K562 (cell line): ENCODE results near the gene PKIB. TPM values are rescaled to one million over a fixed set of nuclear protein-coding genes. Genes with fewer than 3 reads are reported as not detected.
A peak's percentile ranks its signal among the peaks of the same experiment; 100 is the strongest.

Experiments used
- ATAC-seq: fragments of 200-7000 bp; cut with Tn5 transposase; 3 replicates; pipeline ENCODE4 v1.9.1; 2020; ENCODE audit warnings: moderate library complexity
- BruUV-seq: library from RNA; stranded (reverse); fragments of 400-500 nt; replicated peaks from 2 replicates; lab custom pipeline; 2021; lab: Mats Ljungman, UMichigan
- CTCF ChIA-PET: fragments of 300-600 bp; formaldehyde crosslinking; extraction: SDS; loops from one replicate; lab custom pipeline; 2021; ENCODE audit warnings: low intra/inter-chr PET ratio; lab: Yijun Ruan, JAX
- POLR2A ChIA-PET: fragments of 300-600, 350-650 bp; sonication (Branson Sonifier 250); formaldehyde crosslinking; extraction: SDS; loops from one replicate; lab custom pipeline; 2021; ENCODE audit warnings: antibody characterized with exemption, inconsistent platforms; lab: Yijun Ruan, JAX
- DNase-seq, 4 experiments: peaks; one replicate each; pipeline versions ENCODE4 v3.0.0 to v3.0.0-alpha.2; 2011 to 2018; ENCODE audit warnings: low spot score in 3 of 4, mixed read lengths in 3 of 4; ENCODE audit errors: extremely low read depth in 1 of 4
- FAIRE-seq: peaks from 2 replicates; lab custom pipeline; 2011; peaks lifted over from hg19 to GRCh38; lab: Jason Lieb, UNC
- H2AFZ ChIP-seq: 2 replicates; pipeline ENCODE4 v1.6.0; 2011; ENCODE audit warnings: low read depth, low read length, control low read depth, inconsistent platforms
- H3K27ac ChIP-seq: fragments of 200-600 bp; 3 replicates; pipeline ENCODE4 v1.8.0; 2011; ENCODE audit warnings: low read depth, mild to moderate bottlenecking, control low read depth, inconsistent platforms, low read length, moderate library complexity, mixed read lengths; ENCODE audit errors: extremely low read depth
- H3K27me3 ChIP-seq, 2 experiments: fragments of 300-600 bp in 1 of 2; 2 replicates in 1 of 2; 3 replicates in 1 of 2; pipeline versions ENCODE4 v1.6.0 to v1.8.0; 2011; ENCODE audit warnings: inconsistent platforms in 2 of 2, low read length in 2 of 2, mild to moderate bottlenecking in 1 of 2, mixed read lengths in 1 of 2, moderate library complexity in 1 of 2; ENCODE audit not compliant: control insufficient read depth in 2 of 2, insufficient read depth in 2 of 2
- H3K36me3 ChIP-seq: fragments of 300-600 bp; 3 replicates; pipeline ENCODE4 v1.8.0; 2011; ENCODE audit warnings: mild to moderate bottlenecking, low read length, inconsistent platforms; ENCODE audit not compliant: control insufficient read depth, insufficient read depth
- H3K4me1 ChIP-seq, 2 experiments: fragments of 200-600 bp in 1 of 2; replicated peaks in 1 of 2; 2 replicates in 1 of 2; 3 replicates in 1 of 2; pipeline versions ENCODE4 v1.5.1 to v1.8.0; 2011; ENCODE audit warnings: inconsistent platforms in 2 of 2, low read length in 2 of 2, mild to moderate bottlenecking in 1 of 2, mixed read lengths in 1 of 2, moderate library complexity in 1 of 2; ENCODE audit not compliant: control insufficient read depth in 2 of 2, insufficient read depth in 2 of 2
- H3K4me2 ChIP-seq: 2 replicates; pipeline ENCODE4 v1.6.1; 2011; ENCODE audit warnings: low read length, control low read depth, inconsistent platforms, mixed read lengths; ENCODE audit not compliant: insufficient read depth
- H3K4me3 ChIP-seq: fragments of 200-600 bp; sonication (generic), shearing (Covaris generic); 2 replicates; pipeline ENCODE4 v1.5.1; 2016; ENCODE audit warnings: control low read depth, inconsistent platforms
- H3K79me2 ChIP-seq: fragments of 200-600 bp; 3 replicates; pipeline ENCODE4 v1.8.0; 2011; ENCODE audit warnings: low read length, inconsistent platforms; ENCODE audit not compliant: control insufficient read depth, insufficient read depth
- H3K9ac ChIP-seq, 2 experiments: 2 replicates each; pipeline versions ENCODE4 v1.6.0 to v1.6.1; 2011; ENCODE audit warnings: low read depth in 2 of 2, low read length in 2 of 2, control low read depth in 1 of 2, inconsistent platforms in 1 of 2, mild to moderate bottlenecking in 1 of 2, mixed read lengths in 1 of 2; ENCODE audit not compliant: insufficient read depth in 1 of 2
- H3K9me1 ChIP-seq: one replicate; pipeline ENCODE4 v1.6.0; 2011; ENCODE audit warnings: inconsistent platforms, mild to moderate bottlenecking, low read length, moderate library complexity; ENCODE audit not compliant: control insufficient read depth, insufficient read depth
- H3K9me3 ChIP-seq: replicated peaks from 2 replicates; pipeline ENCODE4 v1.5.1; 2011; ENCODE audit warnings: low read depth, low read length, inconsistent platforms; ENCODE audit not compliant: control insufficient read depth, insufficient read depth
- H4K20me1 ChIP-seq: replicated peaks from 2 replicates; pipeline ENCODE4 v1.6.1; 2011; ENCODE audit warnings: low read length, inconsistent platforms, mixed read lengths; ENCODE audit not compliant: control insufficient read depth, insufficient read depth
- CEBPB ChIP-seq: fragments of 450-650 bp; IDR thresholded peaks from 2 replicates; pipeline ENCODE4 v1.6.1; 2016; ENCODE audit warnings: missing genetic modification characterization, missing compliant biosample characterization
- CEBPG ChIP-seq, 3 experiments: fragments of 200-800 bp in 1 of 3; sonication (Bioruptor generic) in 1 of 3; sonication (generic) in 1 of 3; formaldehyde crosslinking in 1 of 3; IDR thresholded peaks in 2 of 3; conservative IDR thresholded peaks in 1 of 3; 2 replicates each; pipeline versions ENCODE4 v1.6.1 to v1.8.0; 2016 to 2022; ENCODE audit warnings: missing compliant biosample characterization in 2 of 3, missing genetic modification characterization in 2 of 3, mild to moderate bottlenecking in 1 of 3, missing genetic modification reagents in 1 of 3
- FOS ChIP-seq: IDR thresholded peaks from 3 replicates; pipeline ENCODE4 v1.6.1; 2011; ENCODE audit not compliant: insufficient read length; ENCODE audit errors: extremely low read depth
- ZNF444 ChIP-seq: fragments of 250-450 bp; sonication (Bioruptor Pico); IDR thresholded peaks from 2 replicates; pipeline ENCODE4 v1.4.0; 2020; ENCODE audit warnings: mild to moderate bottlenecking, moderate library complexity
- WGBS: fragments of 100-300 bp; shearing (Covaris generic); methylation state at CpG from one replicate; pipeline ENCODE4 v1.1.6; 2016; ENCODE audit warnings: low coverage, mixed read lengths; ENCODE audit not compliant: insufficient coverage; ENCODE audit errors: missing lambda C conversion rate; 5-methylcytosine and 5-hydroxymethylcytosine counted together
- in situ Hi-C: fragments of 300-500 bp; cut with MboI; formaldehyde crosslinking; loops from 4 replicates; pipeline ENCODE4 v1.15.0; 2018; ENCODE audit warnings: inconsistent platforms, mixed read lengths
- intact Hi-C: fragments of 100-400 bp; cut with micrococcal nuclease; formaldehyde crosslinking; loops from 2 replicates; pipeline ENCODE4 v1.14.2; 2022
- polyA plus RNA-seq, 8 experiments: library from polyadenylated mRNA; depleted of rRNA in 4 of 8; stranded (reverse) in 5 of 8; unstranded in 3 of 8; fragments of >200 nt; fragmentation: Nextera tagmentation in 2 of 8; fragmentation: Illumina TruSeq in 1 of 8; extraction: Ambion mirVana in 2 of 8; extraction: Trizol in 1 of 8; gene quantifications; 2 replicates each; pipeline versions ENCODE4 v1.2.1 to v1.2.3, GENCODE V29; 2011 to 2014; ENCODE audit warnings: inconsistent platforms in 1 of 8, missing spikeins in 1 of 8
- total RNA-seq, 7 experiments: library from RNA; depleted of rRNA in 6 of 7; stranded (reverse); fragments of >200 nt in 6 of 7; fragmentation: Illumina TruSeq in 2 of 7; extraction: Trizol in 2 of 7; gene quantifications; 2 replicates each; pipeline versions ENCODE4 v1.2.1 to v1.2.3, GENCODE V29; 2011 to 2021; ENCODE audit warnings: low replicate concordance in 1 of 7
- TF ChIP-seq, protein P1 (sequence below): fragments of 250-450 bp; sonication (Bioruptor Pico); IDR thresholded peaks from 2 replicates; pipeline ENCODE4 v1.4.0; 2020
- TF ChIP-seq, protein P2 (sequence below): fragments of 450-650 bp; IDR thresholded peaks from 2 replicates; pipeline ENCODE4 v1.6.1; 2016; ENCODE audit warnings: low read depth, mild to moderate bottlenecking, moderate library complexity

The PKIB gene
- total and polyA plus RNA-seq, 9 of the 15 experiments (the other 6 are each of a cell fraction or from before 2014, with no cell fraction given): 14.8 to 37.5 (median 27.4) TPM

DNA sequence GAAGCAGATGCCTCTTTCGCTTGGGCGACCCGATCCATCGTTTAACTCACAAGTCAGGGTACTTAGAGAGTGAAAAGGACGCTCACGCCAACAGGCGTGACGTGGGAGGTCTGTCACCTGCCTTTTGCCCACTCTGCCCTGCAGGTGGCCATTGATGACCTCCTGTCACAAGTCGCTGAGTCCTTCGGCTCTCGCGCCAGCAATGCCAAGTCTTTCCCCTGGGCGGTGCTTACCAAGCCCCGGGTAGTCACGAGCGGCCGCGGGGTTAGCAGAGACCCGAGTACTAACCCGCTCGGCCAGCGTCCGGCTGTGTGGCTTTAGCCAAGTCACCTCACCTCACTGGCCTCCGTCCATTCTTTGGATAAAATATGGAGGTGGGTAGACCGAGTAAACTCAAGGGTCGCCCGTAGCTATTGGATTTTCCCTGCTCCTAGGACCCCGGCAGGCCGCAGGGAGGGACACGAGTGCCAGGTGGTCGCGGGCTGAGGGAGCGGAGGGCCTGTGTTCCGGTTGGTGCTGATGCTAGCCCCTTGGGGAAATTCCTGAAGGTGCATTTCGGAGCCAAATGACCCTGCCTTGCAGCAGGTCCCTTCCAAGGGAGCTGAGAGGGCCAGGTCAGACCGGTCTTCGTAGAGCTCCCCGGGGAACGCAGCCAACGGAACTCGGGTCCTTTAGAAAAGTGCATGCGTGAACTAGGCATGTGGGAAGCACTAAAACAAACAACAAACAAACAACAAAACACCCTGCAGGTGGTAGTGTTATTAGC lies 668 bp downstream of the PKIB start (continued):
- TF ChIP-seq, protein P1, sequence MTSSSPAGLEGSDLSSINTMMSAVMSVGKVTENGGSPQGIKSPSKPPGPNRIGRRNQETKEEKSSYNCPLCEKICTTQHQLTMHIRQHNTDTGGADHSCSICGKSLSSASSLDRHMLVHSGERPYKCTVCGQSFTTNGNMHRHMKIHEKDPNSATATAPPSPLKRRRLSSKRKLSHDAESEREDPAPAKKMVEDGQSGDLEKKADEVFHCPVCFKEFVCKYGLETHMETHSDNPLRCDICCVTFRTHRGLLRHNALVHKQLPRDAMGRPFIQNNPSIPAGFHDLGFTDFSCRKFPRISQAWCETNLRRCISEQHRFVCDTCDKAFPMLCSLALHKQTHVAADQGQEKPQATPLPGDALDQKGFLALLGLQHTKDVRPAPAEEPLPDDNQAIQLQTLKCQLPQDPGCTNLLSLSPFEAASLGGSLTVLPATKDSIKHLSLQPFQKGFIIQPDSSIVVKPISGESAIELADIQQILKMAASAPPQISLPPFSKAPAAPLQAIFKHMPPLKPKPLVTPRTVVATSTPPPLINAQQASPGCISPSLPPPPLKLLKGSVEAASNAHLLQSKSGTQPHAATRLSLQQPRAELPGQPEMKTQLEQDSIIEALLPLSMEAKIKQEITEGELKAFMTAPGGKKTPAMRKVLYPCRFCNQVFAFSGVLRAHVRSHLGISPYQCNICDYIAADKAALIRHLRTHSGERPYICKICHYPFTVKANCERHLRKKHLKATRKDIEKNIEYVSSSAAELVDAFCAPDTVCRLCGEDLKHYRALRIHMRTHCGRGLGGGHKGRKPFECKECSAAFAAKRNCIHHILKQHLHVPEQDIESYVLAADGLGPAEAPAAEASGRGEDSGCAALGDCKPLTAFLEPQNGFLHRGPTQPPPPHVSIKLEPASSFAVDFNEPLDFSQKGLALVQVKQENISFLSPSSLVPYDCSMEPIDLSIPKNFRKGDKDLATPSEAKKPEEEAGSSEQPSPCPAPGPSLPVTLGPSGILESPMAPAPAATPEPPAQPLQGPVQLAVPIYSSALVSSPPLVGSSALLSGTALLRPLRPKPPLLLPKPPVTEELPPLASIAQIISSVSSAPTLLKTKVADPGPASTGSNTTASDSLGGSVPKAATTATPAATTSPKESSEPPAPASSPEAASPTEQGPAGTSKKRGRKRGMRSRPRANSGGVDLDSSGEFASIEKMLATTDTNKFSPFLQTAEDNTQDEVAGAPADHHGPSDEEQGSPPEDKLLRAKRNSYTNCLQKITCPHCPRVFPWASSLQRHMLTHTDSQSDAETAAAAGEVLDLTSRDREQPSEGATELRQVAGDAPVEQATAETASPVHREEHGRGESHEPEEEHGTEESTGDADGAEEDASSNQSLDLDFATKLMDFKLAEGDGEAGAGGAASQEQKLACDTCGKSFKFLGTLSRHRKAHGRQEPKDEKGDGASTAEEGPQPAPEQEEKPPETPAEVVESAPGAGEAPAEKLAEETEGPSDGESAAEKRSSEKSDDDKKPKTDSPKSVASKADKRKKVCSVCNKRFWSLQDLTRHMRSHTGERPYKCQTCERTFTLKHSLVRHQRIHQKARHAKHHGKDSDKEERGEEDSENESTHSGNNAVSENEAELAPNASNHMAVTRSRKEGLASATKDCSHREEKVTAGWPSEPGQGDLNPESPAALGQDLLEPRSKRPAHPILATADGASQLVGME (CRISPR knock-in tag): no peak
- TF ChIP-seq, protein P2, sequence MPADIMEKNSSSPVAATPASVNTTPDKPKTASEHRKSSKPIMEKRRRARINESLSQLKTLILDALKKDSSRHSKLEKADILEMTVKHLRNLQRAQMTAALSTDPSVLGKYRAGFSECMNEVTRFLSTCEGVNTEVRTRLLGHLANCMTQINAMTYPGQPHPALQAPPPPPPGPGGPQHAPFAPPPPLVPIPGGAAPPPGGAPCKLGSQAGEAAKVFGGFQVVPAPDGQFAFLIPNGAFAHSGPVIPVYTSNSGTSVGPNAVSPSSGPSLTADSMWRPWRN: no peak
- TF ChIP-seq, all 486 proteins: peak for 0

DNA sequence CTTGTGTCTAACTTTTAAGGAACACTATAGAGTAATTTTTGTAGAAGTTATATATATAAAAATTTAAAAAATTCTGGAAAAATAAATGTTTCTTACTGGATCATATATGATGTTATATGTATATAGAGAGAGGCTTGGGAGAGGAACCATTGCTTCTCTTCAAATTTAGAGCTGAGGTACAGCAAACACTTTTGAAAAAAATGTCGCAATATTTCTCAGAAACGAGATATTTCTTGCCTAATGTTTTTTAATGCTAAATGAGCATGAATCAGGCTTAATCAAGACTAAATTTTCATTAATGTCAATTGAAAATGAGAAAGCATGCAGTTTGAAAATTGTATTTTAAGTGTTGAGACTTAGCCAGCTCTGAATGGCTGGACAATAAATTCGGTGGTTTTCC lies 2.6 kb downstream of the PKIB start:
- Histone ChIP-seq H3K9ac (no peak overlapping the region), H3K27me3 (no peaks in the 10 kb centered on the region; a peak in 1 of 5 replicates), H4K20me1 (no peaks in the 10 kb centered on the region), H3K9me1 (no peaks in the 10 kb centered on the region), H3K9me3 (no peaks in the 10 kb centered on the region), H2AFZ (no peak overlapping the region), H3K4me1 (peaks cover 0 to 13% of the 10 kb centered on the region in 2 experiments; a peak in 3 of 5 replicates), H3K79me2 (no peaks in the 10 kb centered on the region), H3K4me2 (no peak overlapping the region), H3K36me3 (no peaks in the 10 kb centered on the region), H3K4me3 (no peak overlapping the region), H3K27ac (no peak overlapping the region)
- 22% methylated on average over 3 of the region's 3 CpGs for WGBS
- BruUV-seq: no TSS peak
- FAIRE-seq: no peak
- CTCF ChIA-PET: no interaction called here
- DNase-seq: no peak
- POLR2A ChIA-PET: no interaction called here
- ATAC-seq: no peak
- intact Hi-C loops: no loop called here
- in situ Hi-C loops: no loop called here
- TF ChIP-seq ZNF444 (CRISPR knock-in tag): no peak
- TF ChIP-seq CEBPB (tag): peak; percentile 12; the same call in 1 of the 2 replicates
- no peak for TF ChIP-seq FOS
- TF ChIP-seq CEBPG (CRISPR knock-in tag; IDR thresholded peaks at IDR 0.05): no peak
- TF ChIP-seq CEBPG (tag; conservative IDR thresholded peaks at IDR 0.05 in 1 of 2, IDR thresholded peaks at IDR 0.05 in 1 of 2): peak; percentile 12 to 57; a peak in 2 of 4 replicates
- TF ChIP-seq, all 486 proteins: peak for 2
